GM10266 (cell line): ENCODE data around the gene PSORS1C2.

Experiments
- DNase-seq: peaks from one replicate; pipeline ENCODE4 v3.0.0; 2012; ENCODE audit errors: extremely low spot score
- CTCF ChIP-seq: IDR thresholded peaks from 2 replicates; pipeline ENCODE4 v1.5.1; 2012; ENCODE audit warnings: mild to moderate bottlenecking, low read depth; ENCODE audit not compliant: control insufficient read depth, insufficient read depth; ENCODE audit errors: missing control alignments

The PSORS1C2 gene

DNA sequence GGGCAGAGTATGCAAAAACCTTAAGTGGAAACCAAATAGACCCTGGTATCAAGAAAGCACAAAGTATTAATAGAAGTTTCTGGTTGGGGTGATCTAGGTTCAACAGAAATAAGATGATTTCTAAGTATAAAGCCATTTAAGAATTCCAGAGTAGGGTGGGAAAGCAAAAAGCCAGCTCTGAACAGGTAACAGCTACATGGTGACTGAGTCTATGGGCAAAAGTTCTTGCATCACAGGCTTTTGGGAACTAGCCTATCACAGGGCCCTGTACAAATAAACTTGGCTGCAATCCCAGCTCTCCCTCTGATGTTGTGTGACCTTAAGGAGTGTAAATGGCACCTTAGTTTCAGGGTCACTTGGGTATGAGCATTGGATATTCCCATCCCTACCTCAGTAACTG is 25.1 kb upstream of the PSORS1C2 start:
- no peak for TF ChIP-seq CTCF
- DNase-seq, result no peak

DNA sequence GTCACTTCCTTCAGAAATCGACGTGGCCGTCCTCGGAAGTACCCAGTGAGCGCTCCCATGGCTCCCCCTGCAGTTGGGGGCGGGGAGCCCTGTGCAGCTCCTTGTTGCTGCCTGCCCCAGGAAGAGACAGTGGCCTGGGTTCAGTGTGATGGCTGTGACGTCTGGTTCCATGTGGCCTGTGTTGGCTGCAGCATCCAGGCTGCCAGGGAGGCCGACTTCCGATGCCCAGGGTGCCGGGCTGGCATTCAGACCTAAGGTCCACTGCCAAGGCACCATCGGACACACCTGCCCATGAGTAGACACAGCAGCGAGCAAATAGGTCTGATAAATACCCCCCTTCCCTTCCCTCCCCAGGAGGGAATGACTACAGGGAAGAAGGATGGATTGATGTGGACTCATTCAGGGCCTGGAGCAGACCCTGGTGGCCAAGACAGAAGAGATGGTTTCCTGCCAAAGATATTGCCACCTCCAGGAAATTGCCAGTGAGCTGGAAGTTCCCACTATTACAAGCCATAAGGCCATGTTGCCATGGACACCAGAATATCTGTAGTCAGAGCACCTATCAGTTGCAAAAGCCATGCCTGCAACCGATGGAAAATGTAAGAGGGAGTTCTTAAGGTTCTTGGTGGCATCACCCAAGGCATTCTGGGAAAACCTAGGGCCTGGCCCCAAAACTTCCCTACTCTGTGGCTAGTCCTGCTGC is 23.7 kb upstream of the PSORS1C2 start:
- DNase-seq, result no peak
- no peak for TF ChIP-seq CTCF

DNA sequence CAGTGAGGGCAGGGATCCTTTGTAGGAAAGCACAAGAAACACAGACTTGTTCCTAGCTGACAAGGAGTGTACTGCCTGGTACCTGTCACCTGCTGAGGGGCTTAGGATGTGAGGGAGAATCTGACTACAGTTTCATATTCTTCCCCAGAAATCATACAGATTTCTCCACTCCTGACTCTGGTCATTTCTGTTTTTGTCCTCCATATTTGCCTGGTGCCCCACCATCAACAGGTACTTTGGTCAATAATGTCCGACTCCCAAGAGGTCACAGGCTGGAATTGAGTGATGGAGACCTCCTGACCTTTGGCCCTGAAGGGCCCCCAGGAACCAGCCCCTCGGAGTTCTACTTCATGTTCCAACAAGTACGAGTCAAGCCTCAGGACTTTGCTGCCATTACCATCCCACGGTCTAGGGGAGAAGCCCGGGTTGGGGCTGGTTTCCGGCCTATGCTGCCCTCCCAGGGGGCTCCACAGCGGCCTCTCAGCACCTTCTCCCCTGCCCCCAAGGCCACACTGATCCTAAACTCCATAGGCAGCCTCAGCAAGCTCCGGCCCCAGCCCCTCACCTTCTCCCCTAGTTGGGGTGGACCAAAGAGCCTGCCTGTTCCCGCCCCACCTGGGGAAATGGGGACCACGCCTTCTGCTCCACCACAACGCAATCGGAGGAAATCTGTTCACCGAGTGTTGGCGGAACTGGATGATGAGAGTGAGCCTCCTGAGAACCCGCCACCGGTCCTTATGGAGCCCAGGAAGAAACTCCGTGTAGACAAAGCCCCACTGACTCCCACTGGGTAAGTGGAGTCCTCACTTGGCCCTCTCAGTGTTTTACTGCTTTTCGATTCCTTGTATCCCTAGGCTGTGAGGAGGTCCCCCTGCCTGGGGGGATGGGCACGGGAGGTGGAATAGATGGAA is 22.6 kb upstream of the PSORS1C2 start:
- TF ChIP-seq CTCF, result no peak

DNA sequence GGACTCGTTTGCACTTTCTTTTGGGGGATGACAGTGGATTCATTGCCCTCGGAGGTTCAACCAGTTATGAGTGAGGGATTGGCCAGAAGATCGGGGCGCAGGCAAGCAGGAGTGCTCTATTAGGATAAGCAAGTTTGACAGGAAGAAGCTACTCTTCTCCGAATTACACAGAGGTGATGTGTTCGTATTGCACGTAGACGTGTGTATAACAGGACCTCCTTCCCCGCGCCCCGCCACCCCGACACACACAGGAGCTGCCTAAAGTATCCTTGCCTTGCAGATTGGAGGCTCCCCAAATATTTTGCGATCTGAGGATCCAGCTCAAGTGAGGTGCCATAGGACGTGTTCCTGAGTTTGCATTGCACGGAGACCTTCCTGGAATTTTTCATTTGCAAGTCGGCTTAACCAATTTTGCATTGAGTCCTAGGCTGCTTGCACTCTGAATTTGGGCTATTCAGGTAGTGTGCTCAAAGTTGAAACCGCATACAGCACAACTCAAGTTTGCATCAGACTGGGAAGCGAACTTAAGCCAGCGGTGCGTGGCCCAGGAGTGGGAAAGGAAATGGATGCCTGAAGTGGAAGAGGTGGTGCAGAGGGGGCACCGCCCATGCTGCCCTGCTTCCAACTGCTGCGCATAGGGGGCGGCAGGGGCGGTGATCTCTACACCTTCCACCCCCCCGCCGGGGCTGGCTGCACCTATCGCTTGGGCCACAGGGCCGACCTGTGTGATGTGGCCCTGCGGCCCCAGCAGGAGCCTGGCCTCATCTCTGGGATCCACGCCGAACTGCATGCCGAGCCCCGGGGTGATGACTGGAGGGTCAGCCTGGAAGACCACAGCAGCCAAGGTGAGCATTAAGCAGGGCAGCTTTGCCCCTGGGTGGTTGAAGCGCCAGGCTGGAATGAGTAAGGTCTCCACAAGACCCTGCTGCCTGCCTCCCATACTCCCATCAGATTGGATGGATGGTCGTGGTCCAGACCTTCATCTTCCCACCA is 20.3 kb upstream of the PSORS1C2 start:
- DNase-seq, result no peak
- TF ChIP-seq CTCF, result peak; percentile 22

More for the DNA sequence above, 22.6 kb upstream of the PSORS1C2 start:
- DNase-seq, result no peak

GRCh38 chr6:31158140-31158862 is 19.4 kb upstream of the PSORS1C2 start, which contains the start of gene TCF19:
TSS of gene TCF19 (plus strand) at chr6:31158589. CDS start at chr6:31159470, 881 bp downstream.
- peak; percentile 99 for DNase-seq
- TF ChIP-seq CTCF, result no peak

DNA sequence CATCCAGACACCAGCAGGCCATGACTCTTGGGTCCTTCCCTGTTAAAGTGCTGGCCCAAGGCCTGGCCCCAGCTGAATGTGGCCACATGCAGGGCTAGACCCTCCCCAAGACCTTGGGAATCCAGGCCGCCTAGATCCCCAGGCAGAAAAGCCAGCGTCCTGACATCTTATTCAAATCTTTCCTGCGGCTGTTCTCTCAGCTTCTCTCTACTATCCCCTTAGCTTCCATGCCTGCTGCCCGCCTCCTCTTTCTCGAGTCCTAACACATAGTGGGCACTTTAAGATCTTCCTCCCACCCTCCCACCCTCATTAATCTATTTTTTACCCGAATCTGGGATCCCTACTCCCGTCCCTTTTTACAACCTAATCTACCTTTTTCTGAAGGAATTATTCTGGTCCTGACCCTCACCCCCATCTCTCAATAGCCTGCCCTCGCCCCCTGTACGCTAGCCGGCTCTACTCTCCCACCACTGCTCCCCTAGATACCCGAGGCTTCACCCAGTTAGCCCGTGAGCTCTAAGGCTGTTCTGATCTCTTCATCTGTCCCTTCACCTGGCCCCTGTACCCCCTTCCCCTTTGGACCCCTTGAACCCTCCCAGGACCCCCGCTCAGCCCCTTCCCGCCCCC is 18.8 kb upstream of the PSORS1C2 start, which contains the start of gene CCHCR1:
Gene CCHCR1 (minus strand): TSS at position 290 of the 627 bp plus-strand sequence. CDS start 202 bp downstream, at position 88.
- DNase-seq, result no peak
- TF ChIP-seq CTCF, result no peak
